GM20000 (cell line): ENCODE data around the gene S100A5.
A peak's percentile ranks its signal among the peaks of the same experiment; 100 is the strongest.

Experiments used
- DNase-seq: peaks from one replicate; pipeline ENCODE4 v3.0.0; 2012; ENCODE audit warnings: low spot score
- TF ChIP-seq, protein P1 (sequence below): IDR thresholded peaks from 2 replicates; pipeline ENCODE4 v1.5.1; 2012; ENCODE audit warnings: mild to moderate bottlenecking, control low read depth; ENCODE audit errors: extremely low read depth, missing control alignments

Gene S100A5

DNA sequence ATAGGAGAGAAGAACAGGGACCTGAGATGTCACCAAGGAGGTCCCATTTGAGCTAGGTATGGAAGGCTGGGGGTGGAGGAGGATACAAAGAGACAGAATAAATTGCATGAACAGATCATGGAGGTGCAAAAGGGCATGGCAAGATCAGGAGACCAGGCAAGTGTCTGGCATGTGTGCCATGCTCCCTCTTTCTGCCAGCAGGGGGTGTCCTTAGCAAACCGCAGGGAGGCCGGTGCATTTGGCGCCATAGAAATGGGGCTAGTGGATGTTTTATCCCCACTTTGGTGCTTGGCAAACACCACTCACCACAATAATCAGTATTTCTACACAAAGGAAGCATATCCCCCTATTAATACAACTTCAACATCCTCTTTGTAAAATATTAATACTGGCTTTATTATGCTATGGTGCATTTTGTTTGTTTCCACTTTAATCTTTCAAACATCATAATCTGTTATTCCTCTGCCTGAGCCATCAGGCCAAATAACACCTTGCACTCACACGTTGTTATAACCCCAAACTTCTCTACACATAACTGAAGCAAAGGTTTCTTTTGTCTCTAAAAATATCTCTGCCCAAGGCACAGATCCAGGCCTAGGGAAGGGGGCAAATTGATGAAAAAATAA is 30.9 kb downstream of the S100A5 start:
- TF ChIP-seq, protein P1, sequence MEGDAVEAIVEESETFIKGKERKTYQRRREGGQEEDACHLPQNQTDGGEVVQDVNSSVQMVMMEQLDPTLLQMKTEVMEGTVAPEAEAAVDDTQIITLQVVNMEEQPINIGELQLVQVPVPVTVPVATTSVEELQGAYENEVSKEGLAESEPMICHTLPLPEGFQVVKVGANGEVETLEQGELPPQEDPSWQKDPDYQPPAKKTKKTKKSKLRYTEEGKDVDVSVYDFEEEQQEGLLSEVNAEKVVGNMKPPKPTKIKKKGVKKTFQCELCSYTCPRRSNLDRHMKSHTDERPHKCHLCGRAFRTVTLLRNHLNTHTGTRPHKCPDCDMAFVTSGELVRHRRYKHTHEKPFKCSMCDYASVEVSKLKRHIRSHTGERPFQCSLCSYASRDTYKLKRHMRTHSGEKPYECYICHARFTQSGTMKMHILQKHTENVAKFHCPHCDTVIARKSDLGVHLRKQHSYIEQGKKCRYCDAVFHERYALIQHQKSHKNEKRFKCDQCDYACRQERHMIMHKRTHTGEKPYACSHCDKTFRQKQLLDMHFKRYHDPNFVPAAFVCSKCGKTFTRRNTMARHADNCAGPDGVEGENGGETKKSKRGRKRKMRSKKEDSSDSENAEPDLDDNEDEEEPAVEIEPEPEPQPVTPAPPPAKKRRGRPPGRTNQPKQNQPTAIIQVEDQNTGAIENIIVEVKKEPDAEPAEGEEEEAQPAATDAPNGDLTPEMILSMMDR: peak; percentile 60
- DNase-seq: peak; percentile 58

DNA sequence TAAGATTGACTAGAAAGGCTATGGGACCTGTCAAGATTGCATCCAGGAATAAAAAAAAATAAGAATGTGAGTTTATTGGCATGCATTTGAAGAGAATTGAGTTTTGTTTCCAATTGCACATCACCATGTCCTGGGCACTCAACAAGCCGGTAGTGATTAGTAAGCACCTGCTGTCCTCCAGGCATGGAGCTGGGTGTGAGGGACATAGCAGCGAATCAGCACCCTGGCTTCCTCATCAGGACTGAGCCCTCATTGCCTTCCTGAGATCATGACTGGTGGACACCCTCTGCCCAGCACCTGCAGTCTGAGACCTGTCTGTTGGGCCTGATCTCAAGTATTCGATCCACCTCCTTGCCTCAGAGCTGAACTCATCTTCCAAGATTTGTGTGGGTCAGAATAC is 31.7 kb downstream of the S100A5 start:
- DNase-seq: no peak
- TF ChIP-seq, protein P1: no peak

DNA sequence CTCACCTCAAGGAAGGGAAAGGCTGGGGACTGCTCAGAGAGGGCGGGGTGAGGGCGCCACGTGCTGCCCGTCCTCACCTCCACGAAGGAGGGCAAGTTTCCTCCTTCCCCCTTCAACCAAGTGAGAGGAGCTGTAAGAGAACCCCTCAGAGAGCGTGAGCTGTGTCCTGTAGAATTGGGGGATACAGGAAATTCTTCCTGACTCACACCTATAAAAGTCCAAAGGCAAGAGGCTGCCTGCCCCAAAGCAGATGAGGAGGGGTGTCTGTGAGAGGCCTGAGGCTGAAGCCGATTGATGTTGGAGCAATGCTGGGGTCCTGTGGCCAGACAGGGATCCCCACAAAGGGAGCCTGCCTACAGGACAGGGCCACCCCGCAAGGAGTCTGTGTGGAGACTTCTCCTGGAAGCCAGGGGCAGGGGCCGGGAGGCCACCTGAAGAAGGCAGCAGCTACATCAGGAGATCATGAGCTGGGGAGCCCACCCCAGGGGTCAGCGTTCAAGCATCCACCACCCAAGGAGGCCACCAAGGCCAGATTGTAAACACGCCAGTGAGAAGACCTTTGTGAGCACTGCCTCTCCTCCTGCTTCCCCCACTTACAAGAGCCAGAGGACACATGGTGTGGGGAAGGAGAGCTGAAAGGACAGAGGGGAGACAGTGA is 32.7 kb downstream of the S100A5 start:
- no peak for DNase-seq
- TF ChIP-seq, protein P1: no peak

DNA sequence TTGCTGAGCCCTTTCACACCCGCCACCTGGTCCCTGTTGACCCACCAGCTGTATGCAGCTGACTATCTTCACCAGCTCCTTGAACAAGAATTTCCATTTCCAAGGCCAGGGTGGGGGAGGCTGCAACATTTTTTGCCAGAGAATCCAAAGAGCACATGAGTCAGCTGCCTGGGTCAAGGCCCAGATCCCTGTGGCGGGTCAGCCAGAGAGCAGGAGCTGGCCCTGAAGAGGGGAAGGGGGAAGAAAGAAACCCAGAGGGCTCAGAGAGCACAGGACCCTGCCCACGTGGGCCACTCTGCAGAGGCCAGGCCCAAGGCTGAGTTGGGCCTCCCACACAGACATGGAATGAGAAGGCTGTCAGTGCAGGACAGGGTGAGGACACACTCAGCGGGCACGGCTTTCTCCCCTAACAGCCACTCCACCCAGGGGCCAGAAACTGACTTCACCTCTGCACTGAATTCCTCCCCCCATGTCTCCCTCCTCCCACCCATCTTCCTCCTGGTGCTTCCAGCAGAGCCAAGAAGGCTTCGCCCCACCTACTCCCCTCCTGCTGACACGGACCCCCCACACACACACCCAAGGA is 33.8 kb downstream of the S100A5 start:
- TF ChIP-seq, protein P1: no peak
- no peak for DNase-seq

DNA sequence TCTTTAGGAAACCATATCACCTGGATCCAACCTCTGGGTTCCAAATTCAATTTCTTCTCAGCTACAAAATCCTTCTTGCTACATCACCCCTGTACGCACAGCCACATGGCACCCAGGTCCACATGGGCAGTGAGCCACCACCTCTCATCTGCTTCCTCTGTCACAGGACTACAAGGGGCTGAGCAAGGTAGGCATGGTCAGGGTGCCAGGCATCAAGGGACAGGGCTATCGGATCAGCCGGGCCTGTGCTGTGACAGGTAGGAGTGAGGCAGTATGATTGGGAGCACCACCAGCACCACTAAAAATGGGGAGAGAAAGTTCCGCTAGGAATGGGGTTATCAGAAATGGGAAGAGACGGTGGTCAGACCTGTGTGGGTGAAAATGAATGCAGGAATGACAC is 34.3 kb downstream of the S100A5 start:
- no peak for DNase-seq
- TF ChIP-seq, protein P1: no peak

DNA sequence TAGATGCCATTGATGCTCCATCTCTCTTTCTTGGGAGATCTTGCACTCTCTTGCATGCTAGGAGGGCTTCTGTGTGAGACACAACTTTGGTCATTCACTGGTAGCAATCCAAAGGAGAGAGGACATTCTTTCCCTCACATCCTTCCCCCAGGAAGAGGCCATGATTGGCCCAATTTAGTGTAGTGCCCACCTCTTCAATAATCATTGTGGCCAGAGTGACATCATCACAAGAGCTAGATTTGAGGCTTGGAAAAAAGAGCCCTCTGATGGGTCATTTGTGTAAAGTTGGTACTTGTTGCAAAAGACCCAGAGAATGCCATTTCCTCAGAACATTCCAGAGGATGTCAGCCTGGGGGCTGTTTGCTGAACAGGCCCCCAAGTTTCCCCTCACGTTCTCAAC is 35.2 kb downstream of the S100A5 start:
- DNase-seq: no peak
- TF ChIP-seq, protein P1: no peak

DNA sequence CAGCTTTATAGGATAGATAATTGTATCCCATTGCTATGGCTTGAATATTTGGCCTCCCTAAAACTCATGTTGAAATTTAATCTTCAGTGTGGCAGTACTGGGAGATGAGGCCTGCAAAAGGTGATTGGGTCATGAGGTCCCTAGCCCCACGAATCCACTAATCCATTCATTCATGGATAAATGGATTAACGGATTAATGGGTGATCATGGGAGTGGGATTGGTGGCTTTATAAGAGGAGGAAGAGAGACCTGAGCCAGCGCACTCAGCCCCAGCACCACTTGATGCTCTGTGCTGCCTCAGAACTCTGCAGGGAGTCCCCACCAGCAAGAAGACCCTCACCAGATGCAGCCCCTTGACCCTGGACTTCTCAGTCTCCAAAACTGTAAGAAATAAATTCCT is 37.0 kb downstream of the S100A5 start:
- TF ChIP-seq, protein P1: no peak

More for the DNA sequence above, 37.0 kb downstream of the S100A5 start:
- no peak for DNase-seq
